GM10266 (cell line): ENCODE results near the gene PTPRK.

Experiments
- DNase-seq: peaks from one replicate; pipeline ENCODE4 v3.0.0; 2012; ENCODE audit errors: extremely low spot score
- CTCF ChIP-seq: IDR thresholded peaks from 2 replicates; pipeline ENCODE4 v1.5.1; 2012; ENCODE audit warnings: mild to moderate bottlenecking, low read depth; ENCODE audit not compliant: control insufficient read depth, insufficient read depth; ENCODE audit errors: missing control alignments

Gene PTPRK

DNA sequence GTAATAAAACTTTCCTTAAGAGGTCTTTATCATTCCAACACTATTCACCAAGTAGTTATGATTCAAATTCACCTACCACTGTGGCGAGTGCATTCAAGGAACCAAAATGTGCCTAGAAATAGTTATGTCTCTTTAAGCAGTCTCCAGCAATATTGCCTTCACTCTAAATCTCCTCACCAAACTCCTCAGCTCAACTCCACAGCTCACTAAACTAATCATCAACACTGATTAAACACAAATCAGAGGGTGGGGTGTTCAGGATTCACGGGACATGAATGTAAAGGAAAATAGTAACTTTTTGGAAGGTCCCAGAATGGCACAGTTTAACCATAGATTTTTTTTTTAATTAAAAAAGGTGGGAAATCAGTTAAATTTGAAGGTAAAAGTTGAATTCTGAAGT lies 549.0 kb downstream of the PTPRK start:
- TF ChIP-seq CTCF = no peak
- no peak for DNase-seq

GRCh38 chr6:127969701-127970100 lies 550.7 kb downstream of the PTPRK start:
- DNase-seq = no peak
- no peak for TF ChIP-seq CTCF

- TF ChIP-seq CTCF = no peak
- no peak for DNase-seq
These were observed 552.0 kb downstream of the PTPRK start for GRCh38 chr6:127968394-127968793.

DNA sequence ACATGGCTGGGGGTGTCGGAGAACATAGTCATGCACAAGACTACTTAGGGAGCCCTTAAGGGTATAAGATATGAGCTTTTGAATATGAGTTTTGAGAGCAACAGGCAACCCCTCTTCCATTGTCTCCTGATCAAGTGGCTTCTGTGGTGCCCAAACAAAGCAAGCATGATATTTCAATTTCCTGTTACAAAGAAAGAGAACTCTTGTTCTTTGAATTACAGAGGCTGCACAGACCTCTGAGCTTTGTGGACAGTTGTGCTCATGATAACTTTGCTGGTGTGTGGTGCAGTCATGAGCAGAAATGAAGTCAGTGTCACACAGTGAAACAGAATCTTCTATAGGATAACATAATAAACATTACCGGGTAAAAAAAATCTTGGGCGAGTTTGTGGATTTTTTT lies 552.7 kb downstream of the PTPRK start:
- DNase-seq = no peak
- no peak for TF ChIP-seq CTCF

DNA sequence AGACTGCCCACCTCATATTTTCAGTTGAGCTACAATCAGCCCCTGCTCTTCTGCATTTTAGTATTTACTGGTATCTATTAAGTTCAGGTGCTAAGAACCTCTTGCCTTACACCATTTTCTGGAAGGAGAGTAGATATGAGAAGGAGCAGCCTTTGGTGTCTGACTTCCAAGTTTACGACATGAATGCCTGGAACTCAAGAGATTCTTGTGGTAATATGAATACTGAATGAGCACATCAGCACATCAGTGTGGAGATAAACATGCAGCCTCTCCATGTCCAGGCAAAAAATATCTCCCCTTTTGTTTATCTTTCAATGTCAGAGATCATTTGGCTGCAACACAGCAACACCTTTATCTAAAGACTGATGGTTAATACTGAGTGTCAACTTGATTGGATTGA lies 553.8 kb downstream of the PTPRK start:
- DNase-seq = no peak
- TF ChIP-seq CTCF = no peak

DNA sequence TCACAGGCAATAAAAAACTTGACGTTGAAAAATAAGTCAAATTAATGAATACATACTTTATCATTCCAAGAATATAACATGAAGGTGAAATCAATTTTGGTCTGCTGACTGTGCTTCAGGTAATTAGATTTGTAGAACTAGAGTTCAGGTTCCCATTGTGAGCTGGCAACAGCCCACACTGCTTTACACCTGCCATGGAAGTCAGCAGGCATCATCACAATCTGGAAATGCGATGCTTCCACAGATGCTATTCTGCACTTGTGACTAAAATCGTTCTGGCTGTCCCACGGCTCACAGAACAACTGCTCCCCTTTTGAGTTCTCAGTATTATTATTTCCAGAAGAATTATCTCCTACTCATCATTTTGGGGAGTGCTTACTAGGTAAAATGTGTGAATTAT lies 556.9 kb downstream of the PTPRK start:
- TF ChIP-seq CTCF = no peak
- DNase-seq = no peak

DNA sequence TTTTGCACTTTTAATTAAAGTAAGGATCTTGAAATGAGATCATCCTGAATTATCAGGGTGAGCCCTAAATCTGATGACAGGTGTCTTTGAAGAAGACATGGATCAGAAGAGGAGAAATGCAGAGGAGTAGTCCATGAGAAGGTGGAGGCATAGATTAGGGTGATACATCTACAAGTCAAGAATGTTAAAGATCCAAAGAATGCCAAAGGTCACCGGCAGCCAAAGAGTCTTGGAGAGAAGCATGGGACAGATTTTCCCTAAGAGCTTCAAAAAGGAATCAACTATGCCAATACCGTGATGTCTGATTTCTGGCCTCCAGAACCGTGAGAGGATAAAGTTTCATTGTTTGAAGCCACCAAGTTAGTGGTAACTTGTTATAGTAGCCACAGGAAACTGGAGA lies 560.5 kb downstream of the PTPRK start:
- DNase-seq = no peak
- no peak for TF ChIP-seq CTCF

DNA sequence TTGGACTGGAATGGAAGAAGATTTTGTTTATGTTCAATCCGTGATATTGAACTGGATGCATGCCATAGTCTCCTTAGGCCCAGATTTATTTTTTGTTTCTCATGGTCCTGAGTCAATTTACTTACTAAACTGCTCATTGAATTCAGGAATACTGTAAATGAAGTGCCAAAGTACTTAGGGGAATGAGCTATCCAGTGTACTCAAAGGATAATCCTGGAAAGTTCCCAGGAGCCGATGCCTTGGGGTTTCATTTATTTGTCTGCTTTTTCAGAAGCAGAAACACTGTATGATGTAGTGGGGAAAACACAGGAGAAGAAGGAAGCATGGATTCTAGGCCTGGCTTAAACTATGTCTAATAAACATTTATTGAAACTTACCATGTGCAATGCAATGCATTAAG lies 563.4 kb downstream of the PTPRK start:
- no peak for DNase-seq
- no peak for TF ChIP-seq CTCF
